Measurements from ENCODE around the gene PGM5.

Gene PGM5

DNA sequence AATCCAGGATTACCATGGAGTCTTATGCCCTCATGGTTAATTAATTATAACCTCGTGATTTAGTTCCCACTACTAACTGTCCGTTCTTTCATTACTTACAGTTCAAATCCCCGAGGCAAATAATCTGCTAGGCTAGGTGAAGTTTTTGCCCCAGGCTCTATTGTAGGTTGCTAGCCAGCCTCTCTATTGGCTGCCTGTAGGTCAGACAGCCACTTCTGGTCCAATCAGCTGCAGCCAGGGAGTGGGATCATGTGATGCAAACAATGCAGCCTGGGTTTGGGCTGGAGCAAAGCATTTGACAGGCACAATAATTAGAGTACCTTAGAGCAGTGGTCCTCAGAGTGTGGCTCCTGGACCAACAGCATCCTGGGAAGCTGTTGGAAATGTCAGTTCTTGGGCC is 166.5 kb downstream of the PGM5 start:
- no peak overlapping the region for H3K18ac ChIP-seq (ENCODE audit: low read length)
- H3K36me3 ChIP-seq (ENCODE audit: control insufficient read depth in 1 of 2, insufficient read depth in 2 of 2, low read length in 2 of 2): no peaks in the 10 kb centered on the region
- no peaks in the 10 kb centered on the region for H3K4me1 ChIP-seq (ENCODE audit: control insufficient read depth in 1 of 2, insufficient read depth in 2 of 2, low read length in 2 of 2)
- no peak overlapping the region for H4K12ac ChIP-seq (ENCODE audit: low read depth, low read length)
- no peak overlapping the region for H2BK5ac ChIP-seq (ENCODE audit: low read depth, low read length, poor library complexity)
- H4K8ac ChIP-seq (ENCODE audit: low read depth, low read length): no peak overlapping the region
- no peak overlapping the region for H3K9ac ChIP-seq (ENCODE audit: low read length)
- H4K91ac ChIP-seq (ENCODE audit: low read depth, low read length): no peak overlapping the region
- H3K4me2 ChIP-seq (ENCODE audit: low read length): no peak overlapping the region
- H3K23ac ChIP-seq (ENCODE audit: low read length): no peak overlapping the region
- H3K4ac ChIP-seq (ENCODE audit: low read depth, low read length): no peak overlapping the region
- H3K9me3 ChIP-seq (ENCODE audit: insufficient read depth, low read depth, low read length): no peaks in the 10 kb centered on the region
- peak in 1 of 2 donors; percentile 51 for DNase-seq
- H2BK12ac ChIP-seq (ENCODE audit: low read length): no peak overlapping the region
- H3K27ac ChIP-seq (ENCODE audit: low read depth, low read length): no peak overlapping the region
- H3K79me1 ChIP-seq (ENCODE audit: low read length): no peaks in the 10 kb centered on the region
- H2AK5ac ChIP-seq (ENCODE audit: low read length): no peak overlapping the region
- no peak overlapping the region for H2BK120ac ChIP-seq (ENCODE audit: insufficient read depth, low read length, poor library complexity)
- H3K79me2 ChIP-seq (ENCODE audit: control insufficient read depth, insufficient read depth, low read length, poor library complexity): no peaks in the 10 kb centered on the region
- H3K4me3 ChIP-seq (ENCODE audit: low read depth, low read length): no peak overlapping the region
- H2AFZ ChIP-seq (ENCODE audit: insufficient read depth, low read length, poor library complexity): no peak overlapping the region
- no peak overlapping the region for H3K14ac ChIP-seq (ENCODE audit: low read length)
- H3K27me3 ChIP-seq (ENCODE audit: insufficient read depth, low read length): no peaks in the 10 kb centered on the region
- WGBS (ENCODE audit: extremely low coverage, insufficient coverage, insufficient read length): no CpG with 5 or more reads among the region's 3 CpGs

DNA sequence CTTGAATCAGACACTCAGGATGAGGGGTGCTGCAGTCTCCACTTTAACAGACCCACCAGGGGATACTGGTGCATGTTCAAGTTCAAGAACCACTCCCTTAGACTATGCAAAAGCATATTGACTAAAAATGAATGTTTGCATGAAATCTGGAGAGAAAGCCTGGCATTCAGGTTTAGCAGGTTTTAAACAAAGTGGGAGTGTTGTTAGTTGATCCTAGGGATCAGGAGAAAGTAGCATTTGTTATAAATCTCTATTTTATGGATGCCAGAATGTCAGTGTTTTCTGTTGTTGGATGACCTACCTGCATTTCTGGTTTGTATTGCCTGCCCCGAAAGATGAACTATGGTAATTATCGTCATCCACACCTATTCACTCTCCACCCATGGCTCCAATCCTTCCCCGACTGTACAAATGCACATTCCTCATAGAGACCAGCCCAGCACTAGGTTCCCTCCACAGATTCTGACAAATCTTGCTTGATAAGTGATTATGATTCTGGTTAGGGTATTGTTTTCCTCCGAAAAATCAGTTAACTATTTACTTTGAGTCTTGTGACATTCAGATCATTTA is 167.0 kb downstream of the PGM5 start:
- Histone ChIP-seq H3K23ac (ENCODE audit: low read length) (no peak overlapping the region), H4K8ac (ENCODE audit: low read depth, low read length) (no peak overlapping the region), H3K79me1 (ENCODE audit: low read length) (no peaks in the 10 kb centered on the region), H3K4me1 (ENCODE audit: control insufficient read depth in 1 of 2, insufficient read depth in 2 of 2, low read length in 2 of 2) (no peaks in the 10 kb centered on the region), H2AK5ac (ENCODE audit: low read length) (no peak overlapping the region), H2AFZ (ENCODE audit: insufficient read depth, low read length, poor library complexity) (no peak overlapping the region), H3K9me3 (ENCODE audit: insufficient read depth, low read depth, low read length) (no peaks in the 10 kb centered on the region), H4K12ac (ENCODE audit: low read depth, low read length) (no peak overlapping the region), H3K27me3 (ENCODE audit: insufficient read depth, low read length) (no peaks in the 10 kb centered on the region), H3K79me2 (ENCODE audit: control insufficient read depth, insufficient read depth, low read length, poor library complexity) (no peaks in the 10 kb centered on the region), H3K4me2 (ENCODE audit: low read length) (no peak overlapping the region), H3K9ac (ENCODE audit: low read length) (no peak overlapping the region), H2BK12ac (ENCODE audit: low read length) (no peak overlapping the region), H3K36me3 (ENCODE audit: control insufficient read depth in 1 of 2, insufficient read depth in 2 of 2, low read length in 2 of 2) (no peaks in the 10 kb centered on the region), H4K91ac (ENCODE audit: low read depth, low read length) (no peak overlapping the region), H3K4me3 (ENCODE audit: low read depth, low read length) (no peak overlapping the region), H2BK5ac (ENCODE audit: low read depth, low read length, poor library complexity) (no peak overlapping the region), H3K27ac (ENCODE audit: low read depth, low read length) (no peak overlapping the region), H2BK120ac (ENCODE audit: insufficient read depth, low read length, poor library complexity) (no peak overlapping the region), H3K14ac (ENCODE audit: low read length) (no peak overlapping the region), H3K18ac (ENCODE audit: low read length) (no peak overlapping the region), H3K4ac (ENCODE audit: low read depth, low read length) (no peak overlapping the region)
- DNase-seq: peak; percentile 22 to 81
- WGBS (ENCODE audit: extremely low coverage, insufficient coverage, insufficient read length): no CpG with 5 or more reads among the region's 4 CpGs

DNA sequence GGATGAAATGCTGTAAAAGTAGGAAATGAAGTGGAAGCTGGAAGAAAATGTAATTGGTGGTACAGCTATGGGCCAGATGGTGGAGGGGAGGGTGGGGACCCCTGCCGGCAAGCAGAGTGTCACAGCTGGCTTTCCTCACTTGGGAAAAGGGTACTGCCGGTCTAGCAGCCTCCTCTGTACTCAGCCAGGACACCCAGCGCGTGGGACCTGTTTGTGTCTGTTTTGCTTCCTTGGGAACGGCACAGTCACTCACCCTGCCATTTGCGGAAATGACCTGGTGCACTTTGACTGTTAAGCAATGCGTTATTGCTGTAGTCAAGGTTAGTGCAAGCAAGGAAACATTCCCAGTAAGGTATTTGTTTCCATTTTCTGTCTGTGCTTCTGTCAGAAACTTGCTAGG is 174.2 kb downstream of the PGM5 start:
- Histone ChIP-seq H3K4me1 (ENCODE audit: control insufficient read depth in 1 of 2, insufficient read depth in 2 of 2, low read length in 2 of 2) (peaks cover 0 to 1% of the 10 kb centered on the region in 2 experiments), H2BK5ac (ENCODE audit: low read depth, low read length, poor library complexity) (no peak overlapping the region), H2AK5ac (ENCODE audit: low read length) (no peak overlapping the region), H3K4ac (ENCODE audit: low read depth, low read length) (no peak overlapping the region), H3K9ac (ENCODE audit: low read length) (no peak overlapping the region), H4K8ac (ENCODE audit: low read depth, low read length) (no peak overlapping the region), H2BK12ac (ENCODE audit: low read length) (no peak overlapping the region), H3K9me3 (ENCODE audit: insufficient read depth, low read depth, low read length) (no peaks in the 10 kb centered on the region), H3K79me1 (ENCODE audit: low read length) (no peaks in the 10 kb centered on the region), H4K12ac (ENCODE audit: low read depth, low read length) (no peak overlapping the region), H3K79me2 (ENCODE audit: control insufficient read depth, insufficient read depth, low read length, poor library complexity) (no peaks in the 10 kb centered on the region), H2AFZ (ENCODE audit: insufficient read depth, low read length, poor library complexity) (no peak overlapping the region), H3K36me3 (ENCODE audit: control insufficient read depth in 1 of 2, insufficient read depth in 2 of 2, low read length in 2 of 2) (no peaks in the 10 kb centered on the region), H4K91ac (ENCODE audit: low read depth, low read length) (no peak overlapping the region), H2BK120ac (ENCODE audit: insufficient read depth, low read length, poor library complexity) (no peak overlapping the region), H3K4me3 (ENCODE audit: low read depth, low read length) (no peak overlapping the region), H3K18ac (ENCODE audit: low read length) (no peak overlapping the region), H3K23ac (ENCODE audit: low read length) (no peak overlapping the region), H3K14ac (ENCODE audit: low read length) (no peak overlapping the region), H3K27me3 (ENCODE audit: insufficient read depth, low read length) (no peaks in the 10 kb centered on the region), H3K27ac (ENCODE audit: low read depth, low read length) (no peak overlapping the region), H3K4me2 (ENCODE audit: low read length) (no peak overlapping the region)
- DNase-seq: peak; percentile 90 to 93
- no CpG with 5 or more reads among the region's 7 CpGs for WGBS (ENCODE audit: extremely low coverage, insufficient coverage, insufficient read length)

DNA sequence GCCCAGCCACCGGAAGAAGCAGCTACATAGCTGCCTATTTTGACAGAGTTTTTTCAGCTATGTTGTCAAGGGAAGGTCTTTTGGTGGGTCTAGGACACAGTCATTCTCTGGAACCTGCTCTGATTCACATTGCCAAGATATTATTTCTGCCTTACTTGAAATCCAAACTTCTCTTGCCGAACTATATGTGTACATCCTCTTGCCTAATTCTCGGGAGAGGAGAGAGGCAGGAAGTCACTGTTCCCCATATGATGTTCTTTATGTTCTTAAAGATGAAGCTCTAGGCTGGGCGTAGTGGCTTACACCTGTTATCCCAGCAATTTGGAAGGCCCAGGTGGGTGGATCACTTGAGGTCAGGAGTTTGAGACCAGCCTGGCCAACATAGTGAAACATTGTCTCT is 175.7 kb downstream of the PGM5 start:
- Histone ChIP-seq H2BK120ac (ENCODE audit: insufficient read depth, low read length, poor library complexity) (no peak overlapping the region), H3K18ac (ENCODE audit: low read length) (no peak overlapping the region), H3K4ac (ENCODE audit: low read depth, low read length) (no peak overlapping the region), H3K4me1 (ENCODE audit: control insufficient read depth in 1 of 2, insufficient read depth in 2 of 2, low read length in 2 of 2) (peaks cover 0 to 4% of the 10 kb centered on the region in 2 experiments), H4K91ac (ENCODE audit: low read depth, low read length) (no peak overlapping the region), H4K8ac (ENCODE audit: low read depth, low read length) (no peak overlapping the region), H3K4me2 (ENCODE audit: low read length) (no peak overlapping the region), H2AFZ (ENCODE audit: insufficient read depth, low read length, poor library complexity) (no peak overlapping the region), H4K12ac (ENCODE audit: low read depth, low read length) (no peak overlapping the region), H3K9ac (ENCODE audit: low read length) (no peak overlapping the region), H2BK5ac (ENCODE audit: low read depth, low read length, poor library complexity) (no peak overlapping the region), H3K36me3 (ENCODE audit: control insufficient read depth in 1 of 2, insufficient read depth in 2 of 2, low read length in 2 of 2) (no peaks in the 10 kb centered on the region), H3K9me3 (ENCODE audit: insufficient read depth, low read depth, low read length) (no peaks in the 10 kb centered on the region), H3K23ac (ENCODE audit: low read length) (no peak overlapping the region), H2BK12ac (ENCODE audit: low read length) (no peak overlapping the region), H3K14ac (ENCODE audit: low read length) (no peak overlapping the region), H3K27me3 (ENCODE audit: insufficient read depth, low read length) (no peaks in the 10 kb centered on the region), H3K79me2 (ENCODE audit: control insufficient read depth, insufficient read depth, low read length, poor library complexity) (no peaks in the 10 kb centered on the region), H3K4me3 (ENCODE audit: low read depth, low read length) (no peak overlapping the region), H2AK5ac (ENCODE audit: low read length) (no peak overlapping the region), H3K27ac (ENCODE audit: low read depth, low read length) (no peak overlapping the region), H3K79me1 (ENCODE audit: low read length) (no peaks in the 10 kb centered on the region)
- no peak for DNase-seq
- no CpG with 5 or more reads among the region's 4 CpGs for WGBS (ENCODE audit: extremely low coverage, insufficient coverage, insufficient read length)

Measured in trophoblast cell (in vitro differentiated cells and primary cell).